Measurements from ENCODE around the gene NUP160.
"Not testable (repeated sequence)": the region's sequence is repeated elsewhere in the genome, so short reads cannot be mapped to it uniquely, and the experiment has no call there.

- TF ChIP-seq POLR2A (IDR thresholded peaks at IDR 0.05); CTCF (IDR thresholded peaks at IDR 0.05 in 4 of 5, conservative IDR thresholded peaks at IDR 0.05 in 1 of 5): not testable (repeated sequence)
Measured at GRCh38 chr11:47892546-47893276, 44.6 kb upstream of the NUP160 start.
